ENCODE data around the gene ORM2. TPM values are rescaled to one million over a fixed set of nuclear protein-coding genes. Genes with fewer than 3 reads are reported as not detected.
"Not testable (repeated sequence)": the region's sequence is repeated elsewhere in the genome, so short reads cannot be mapped to it uniquely, and the experiment has no call there.

Gene ORM2
- not detected for polyA plus RNA-seq (ENCODE audit: insufficient read length)

DNA sequence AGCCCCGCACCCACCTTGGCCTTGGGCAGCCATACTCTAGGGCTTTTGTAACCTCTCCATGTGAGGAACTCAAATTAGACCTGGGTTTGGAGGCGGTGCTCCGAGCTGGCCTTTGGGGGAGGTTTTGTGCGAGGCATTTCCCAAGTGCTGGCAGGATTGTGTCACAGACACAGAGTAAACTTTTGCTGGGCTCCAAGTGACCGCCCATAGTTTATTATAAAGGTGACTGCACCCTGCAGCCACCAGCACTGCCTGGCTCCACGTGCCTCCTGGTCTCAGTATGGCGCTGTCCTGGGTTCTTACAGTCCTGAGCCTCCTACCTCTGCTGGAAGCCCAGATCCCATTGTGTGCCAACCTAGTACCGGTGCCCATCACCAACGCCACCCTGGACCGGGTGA lies at the start of gene ORM2:
ORM2 (plus strand) TSS at position 245 of the 398 bp plus-strand sequence; CDS start at position 281, 36 bp downstream.
- not testable (repeated sequence) for DNase-seq (ENCODE audit: low read depth)

DNA sequence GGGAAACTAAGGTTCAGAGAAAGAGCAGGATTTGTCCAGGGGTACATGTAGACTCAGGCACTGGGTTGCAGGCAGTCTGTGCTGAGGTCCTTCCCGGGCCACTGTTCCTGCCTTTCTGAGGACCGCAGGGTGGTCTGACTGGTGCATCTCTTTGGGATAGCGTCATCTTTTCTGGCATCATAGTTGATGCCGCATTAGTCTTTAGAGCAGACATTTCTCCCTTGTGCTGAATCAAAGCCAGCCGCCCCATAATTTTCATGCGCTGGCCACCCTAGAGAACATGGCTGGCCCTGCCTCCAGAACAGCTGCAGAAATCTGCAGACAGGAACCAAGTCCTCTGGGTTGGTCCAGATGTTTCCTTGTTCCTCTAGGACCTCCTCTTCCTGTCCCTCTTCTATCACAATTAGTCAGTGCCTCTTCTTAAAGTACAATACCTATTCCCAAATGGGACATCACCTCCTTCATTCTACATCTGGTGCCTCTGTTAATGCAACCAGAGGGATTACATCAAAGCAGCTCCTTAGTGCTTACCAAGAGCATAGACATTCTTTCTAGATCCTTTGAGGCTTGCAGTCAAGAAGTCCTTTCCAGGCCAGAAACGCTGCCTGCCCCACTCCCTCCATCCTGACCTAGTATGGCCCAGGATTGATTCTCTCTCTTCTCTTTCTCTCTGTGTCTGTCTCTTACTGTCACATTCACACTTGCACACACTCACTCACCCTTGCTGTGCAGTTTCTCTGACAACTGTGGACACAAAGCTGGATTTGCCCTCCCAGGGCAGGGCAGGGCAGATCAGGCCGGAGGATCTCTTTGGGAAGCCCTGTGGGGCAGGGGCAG lies 48.8 kb upstream of the ORM2 start:
- DNase-seq (ENCODE audit: low read depth), result peak; percentile 62

DNA sequence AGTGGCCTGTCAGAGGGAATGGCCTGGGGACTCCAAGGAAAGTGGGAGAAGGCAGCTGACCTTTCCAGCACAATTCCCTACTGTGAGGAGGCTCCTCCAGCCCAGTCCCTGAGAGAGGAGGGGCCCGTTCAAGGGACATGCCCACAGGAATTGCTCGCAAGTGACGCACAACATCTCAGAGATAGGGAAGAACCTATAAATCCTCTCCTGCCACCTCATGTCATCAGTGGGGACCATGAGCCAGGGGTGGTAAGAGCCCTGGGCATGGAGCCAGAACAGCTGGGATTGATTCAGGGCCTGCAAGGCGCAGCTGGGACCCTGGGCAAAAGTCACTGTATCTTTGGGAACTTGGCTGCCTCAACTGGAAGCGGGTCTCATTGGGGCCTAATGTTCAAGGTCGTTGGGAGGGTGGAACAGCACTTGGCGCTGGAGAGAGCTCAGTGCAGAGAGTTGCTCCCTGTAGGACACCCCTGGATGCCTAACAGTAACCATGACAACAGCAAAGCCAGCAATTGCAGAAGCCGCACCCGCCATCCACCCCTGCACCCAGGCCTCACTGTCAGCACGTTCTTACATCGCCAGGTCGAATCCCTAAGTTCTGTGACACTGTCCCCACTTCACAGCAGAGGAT lies 48.1 kb upstream of the ORM2 start:
- peak; percentile 68 for DNase-seq (ENCODE audit: low read depth)

DNA sequence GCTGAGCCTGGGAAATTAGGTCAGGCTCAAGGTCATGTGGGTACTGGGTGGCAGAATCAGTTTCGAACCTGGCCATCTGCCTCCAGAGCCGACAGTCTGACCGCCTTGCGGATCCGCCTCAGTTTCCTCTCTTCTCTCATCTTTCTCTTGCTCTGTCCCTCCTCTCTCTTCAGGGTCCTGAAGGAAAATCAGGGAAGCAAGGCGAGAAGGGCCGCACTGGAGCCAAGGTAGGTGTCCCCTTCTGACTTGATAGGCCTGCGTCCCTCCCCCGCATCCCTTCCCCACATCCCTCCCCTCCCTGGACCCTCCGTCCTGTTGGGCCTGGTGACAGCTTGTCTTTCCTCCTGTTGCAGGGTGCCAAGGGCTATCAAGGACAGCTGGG lies 47.6 kb upstream of the ORM2 start:
- no peak for DNase-seq (ENCODE audit: low read depth)

DNA sequence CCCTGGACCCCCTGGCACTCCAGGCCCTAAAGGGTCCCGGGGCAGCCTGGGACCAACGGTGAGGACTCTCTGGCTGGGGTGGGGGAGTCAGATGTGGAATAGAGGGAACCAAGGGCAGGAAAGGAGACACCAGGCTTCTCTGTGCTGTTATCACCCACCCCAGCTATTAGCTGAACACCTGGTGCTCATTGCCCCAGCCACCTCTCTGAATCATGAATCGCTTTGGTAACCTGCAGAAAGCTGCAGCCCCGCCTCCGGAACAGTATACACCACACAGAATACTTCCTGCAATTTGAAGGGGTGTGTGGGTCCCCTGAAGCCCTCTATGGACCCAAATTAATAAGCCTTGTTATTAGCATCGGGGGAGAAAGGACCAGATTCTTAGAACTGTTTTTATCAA lies 47.2 kb upstream of the ORM2 start:
- DNase-seq (ENCODE audit: low read depth), result no peak

DNA sequence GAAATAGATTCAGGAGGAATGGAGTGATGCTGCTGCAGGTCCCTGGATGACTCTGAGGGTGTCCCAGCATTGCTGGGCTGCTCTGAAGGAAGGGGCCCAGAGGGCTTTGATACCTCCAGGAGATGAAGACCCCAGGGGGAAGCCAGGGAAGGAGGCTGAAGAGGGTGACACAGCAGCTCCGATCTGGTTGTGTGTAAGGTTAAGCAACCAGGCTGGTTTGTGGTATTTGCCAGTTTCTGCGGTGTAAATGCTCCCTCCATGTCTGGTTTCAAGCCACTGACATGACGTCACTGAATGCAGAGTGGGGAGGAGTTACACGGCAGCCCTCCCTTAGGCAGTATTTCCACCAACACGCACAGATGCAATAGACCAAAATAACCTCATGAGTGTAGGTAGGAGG lies 46.7 kb upstream of the ORM2 start:
- DNase-seq (ENCODE audit: low read depth), result no peak

DNA sequence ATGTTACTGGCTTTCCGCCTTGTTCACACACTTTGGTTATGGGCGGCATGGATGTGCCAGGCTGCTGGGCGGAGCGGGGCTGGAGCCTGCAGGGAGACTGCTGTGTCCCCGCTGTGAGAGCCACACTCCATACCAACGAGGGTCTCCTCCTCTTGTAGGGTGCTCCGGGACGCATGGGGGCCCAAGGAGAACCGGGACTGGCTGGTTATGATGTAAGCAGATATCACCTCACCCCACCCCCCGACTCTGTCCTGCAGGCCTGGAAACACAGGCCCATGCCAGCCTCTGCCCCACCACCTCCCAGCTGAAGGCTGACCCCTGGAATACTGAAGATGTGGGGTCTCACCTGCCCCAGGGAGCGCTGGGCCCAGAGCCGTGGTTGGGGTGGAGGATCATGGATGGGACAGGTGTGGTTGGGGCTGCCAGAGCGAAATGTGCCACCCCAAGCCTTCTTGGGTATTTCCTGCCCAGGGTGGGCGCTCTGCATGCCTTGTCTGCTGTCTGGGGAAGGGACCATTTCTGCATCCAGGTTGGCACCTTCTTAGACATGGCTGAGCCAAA lies 46.0 kb upstream of the ORM2 start:
- no peak for DNase-seq (ENCODE audit: low read depth)

DNA sequence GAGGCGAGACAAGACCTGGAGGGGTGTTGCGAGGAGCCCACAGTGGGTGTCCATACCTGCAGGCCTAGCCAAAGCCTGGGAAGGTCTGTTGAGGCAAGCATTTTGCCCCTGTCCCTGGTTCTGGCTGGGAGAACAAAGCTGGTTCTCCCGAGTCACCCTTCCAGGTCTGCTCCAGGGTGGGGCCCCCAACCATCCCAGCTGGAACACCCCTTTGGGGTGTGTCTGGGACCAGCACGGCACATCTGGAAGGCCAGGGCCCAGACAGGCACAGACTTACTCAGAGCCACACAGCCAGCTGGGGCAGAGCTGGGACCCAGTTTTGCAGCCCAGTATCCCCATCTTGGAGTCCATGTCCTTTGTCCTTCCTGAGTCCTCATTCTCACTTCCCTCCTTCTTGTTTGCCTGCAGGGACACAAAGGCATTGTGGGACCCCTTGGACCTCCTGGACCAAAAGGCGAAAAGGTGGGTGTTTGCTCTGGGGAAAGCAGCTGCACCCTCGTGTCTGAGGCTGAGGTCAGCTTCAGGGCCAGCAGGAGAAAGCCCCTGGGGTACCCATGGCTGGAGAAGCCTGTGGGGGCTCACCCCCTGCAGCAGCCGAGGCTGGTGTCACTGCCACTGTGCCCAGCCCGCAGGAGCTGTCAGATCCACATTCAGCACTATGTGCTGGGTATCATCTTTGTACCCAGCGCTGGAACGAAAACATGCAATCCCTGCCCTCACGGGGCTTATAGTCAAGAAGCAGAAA lies 45.2 kb upstream of the ORM2 start:
- no peak for DNase-seq (ENCODE audit: low read depth)

DNA sequence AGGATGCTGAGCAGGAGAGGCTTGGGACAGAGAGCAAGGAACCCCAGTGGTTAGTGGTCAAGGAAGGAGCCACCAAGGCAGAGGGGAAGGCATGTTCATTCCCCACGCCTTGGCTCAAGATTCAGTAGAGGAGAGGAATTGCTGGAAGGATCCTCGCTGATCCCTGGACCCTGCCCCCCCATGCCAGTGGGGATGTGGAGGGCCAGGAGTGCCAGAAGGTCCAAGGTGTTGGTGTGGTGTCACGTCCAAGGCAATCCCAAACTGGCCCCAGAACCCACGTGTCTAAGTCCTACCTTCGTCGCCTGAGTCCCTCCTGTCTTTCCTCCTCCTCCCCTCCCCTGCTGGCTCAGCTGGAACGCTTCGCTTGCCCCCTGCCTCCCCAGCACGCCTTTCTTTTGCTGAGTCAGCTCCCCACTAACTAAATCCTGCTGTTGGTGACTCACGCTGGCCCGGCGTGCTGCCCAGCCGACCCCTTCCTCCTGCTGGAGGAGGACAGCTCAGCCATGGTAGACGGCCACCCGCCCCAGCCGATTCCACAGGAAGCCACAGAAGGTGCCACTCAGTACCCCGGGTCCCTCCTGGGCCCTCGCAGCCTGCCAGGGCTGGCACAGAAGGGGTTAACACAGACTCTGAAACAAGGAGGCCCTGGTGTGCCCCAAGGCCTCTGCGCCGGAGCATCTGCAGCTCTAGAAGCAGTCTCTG lies 44.4 kb upstream of the ORM2 start:
- DNase-seq (ENCODE audit: low read depth), result no peak

DNA sequence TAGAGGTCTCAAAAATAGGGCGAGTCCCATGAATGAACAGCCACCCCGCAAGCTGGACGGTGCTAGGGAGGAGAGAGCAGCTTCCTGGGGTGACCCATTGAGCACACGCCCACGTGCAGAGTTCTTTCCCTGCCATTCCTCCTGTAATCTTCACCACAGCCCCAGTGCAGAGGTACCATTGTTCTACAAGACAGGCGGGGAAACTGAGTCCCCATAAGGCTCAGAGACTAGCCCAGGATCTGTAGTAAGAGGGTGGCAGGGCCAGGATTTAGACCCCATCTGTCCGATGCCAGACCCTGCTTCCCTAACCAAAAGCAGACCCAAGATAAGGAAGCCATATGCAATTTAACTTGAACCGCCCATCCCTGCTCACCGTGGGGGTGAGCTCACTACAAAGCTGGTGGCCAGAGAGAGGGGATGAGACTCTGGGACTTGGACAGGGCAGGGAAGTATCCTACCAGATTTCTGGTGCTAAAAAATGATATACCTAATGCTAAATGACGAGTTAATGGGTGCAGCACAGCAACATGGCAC lies 43.5 kb upstream of the ORM2 start:
- DNase-seq (ENCODE audit: low read depth), result no peak

DNA sequence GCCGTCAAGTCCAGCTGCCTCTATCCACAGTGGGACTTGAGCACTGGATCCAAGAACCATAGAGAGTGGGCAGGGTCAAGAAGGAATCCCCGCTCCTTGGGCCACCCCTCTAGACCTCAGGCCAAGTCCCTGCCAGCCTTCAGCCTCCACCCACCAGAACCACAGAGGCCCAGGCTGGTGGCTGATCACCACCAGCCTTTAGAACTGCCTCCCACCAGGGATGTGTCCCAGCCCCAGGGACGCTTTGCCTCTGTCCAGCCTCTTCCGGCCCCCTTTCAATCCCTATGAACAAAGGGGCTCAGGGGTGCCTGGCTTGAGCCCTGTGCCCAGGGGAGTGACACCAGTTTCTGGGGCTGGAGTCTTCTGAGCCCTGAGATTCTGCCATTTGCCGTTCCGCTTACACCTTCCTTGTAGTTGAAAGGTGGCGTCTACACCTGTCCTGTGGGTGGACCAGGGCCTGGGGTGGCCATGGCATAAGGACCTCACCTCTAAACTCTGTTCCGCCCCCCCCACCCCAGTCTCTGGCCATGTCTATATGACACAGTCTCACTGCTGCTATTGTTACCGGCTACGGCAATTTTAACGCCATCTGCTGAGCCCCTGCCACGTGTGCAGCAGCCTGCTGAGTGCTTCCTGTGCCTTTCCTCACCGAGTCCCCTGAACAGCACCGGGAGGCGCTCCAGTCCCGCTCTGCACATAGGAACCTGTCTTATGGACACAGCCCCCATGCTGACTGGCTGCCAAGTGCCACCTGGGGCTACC lies 42.5 kb upstream of the ORM2 start:
- no peak for DNase-seq (ENCODE audit: low read depth)

DNA sequence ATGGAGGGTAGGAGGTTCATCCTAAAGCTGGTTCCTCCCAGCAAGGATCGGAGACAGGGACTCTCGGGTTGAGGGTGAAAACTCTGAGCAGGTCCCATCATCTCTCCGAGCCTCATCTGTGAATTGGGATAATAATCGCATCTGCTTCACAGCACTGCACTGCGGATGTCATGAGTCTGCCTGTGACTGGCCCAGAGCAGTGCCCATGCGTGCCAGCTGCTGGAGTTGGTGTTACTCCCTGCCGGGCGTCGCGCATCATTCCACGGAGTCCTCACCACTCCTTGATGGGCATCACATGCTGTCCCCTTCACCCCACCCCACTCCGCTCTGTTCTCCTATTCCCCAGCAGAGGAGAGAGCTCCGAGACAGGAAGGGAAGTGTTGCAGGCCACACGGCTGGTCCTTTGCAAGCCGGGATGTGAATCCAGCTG lies 41.9 kb upstream of the ORM2 start:
- no peak for DNase-seq (ENCODE audit: low read depth)

DNA sequence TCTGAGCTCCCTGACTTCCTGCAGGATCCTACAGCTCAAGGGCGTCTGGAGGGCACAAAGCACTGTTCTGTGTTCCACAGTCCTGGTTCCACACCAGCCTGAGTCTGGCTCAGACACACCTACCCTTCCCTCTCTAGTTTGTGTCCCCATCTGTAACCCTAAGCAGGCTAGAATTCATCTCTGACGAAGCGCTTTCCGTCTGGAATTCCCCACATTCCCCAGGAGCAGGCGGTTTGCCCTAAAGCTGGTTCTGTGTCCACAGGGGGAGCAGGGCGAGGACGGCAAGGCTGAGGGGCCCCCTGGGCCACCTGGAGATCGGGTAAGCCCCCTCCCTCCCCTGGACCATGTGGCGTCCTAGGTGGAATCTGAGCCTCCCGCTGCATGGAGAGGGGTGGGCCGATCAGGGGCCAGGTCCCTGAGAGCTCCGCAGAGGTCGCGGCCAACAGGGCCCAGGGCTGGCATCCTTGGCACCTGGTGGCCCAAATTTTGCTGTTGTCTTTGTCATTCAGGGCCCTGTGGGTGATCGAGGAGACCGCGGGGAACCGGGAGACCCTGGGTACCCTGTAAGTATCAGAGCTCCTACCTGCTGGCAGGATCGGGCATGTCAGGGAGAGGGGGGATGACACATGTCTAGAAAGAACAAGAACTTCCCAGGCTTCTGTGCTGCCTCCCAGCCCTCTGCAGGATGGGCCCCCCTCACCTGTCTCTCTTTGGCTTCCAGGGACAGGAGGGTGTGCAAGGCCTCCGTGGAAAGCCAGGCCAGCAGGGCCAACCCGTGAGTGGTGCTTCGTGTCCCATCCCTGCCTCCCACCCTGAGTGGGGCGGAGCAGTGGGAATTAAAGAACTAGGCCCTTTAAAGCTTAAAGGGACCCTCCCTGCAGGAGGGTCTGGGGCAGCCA lies 41.2 kb upstream of the ORM2 start:
- no peak for DNase-seq (ENCODE audit: low read depth)

DNA sequence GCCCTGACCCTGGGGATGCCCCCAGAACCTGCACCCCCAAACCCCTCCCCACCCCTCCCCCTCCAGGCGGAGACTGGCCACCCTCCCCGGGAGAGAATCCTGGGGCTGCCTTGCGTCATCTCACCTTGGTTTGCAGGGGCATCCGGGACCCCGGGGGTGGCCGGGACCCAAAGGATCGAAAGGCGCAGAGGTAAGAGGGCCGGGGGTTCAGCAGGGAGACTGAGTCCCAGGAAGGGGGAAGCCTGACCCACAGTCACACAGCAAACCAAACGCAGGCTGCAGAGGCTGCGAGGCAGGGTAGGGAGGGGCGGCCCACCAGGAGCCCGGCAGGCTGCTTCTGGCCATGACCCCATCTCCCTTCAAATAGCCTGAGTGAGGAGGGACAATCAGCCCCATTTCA lies 40.6 kb upstream of the ORM2 start:
- no peak for DNase-seq (ENCODE audit: low read depth)

DNA sequence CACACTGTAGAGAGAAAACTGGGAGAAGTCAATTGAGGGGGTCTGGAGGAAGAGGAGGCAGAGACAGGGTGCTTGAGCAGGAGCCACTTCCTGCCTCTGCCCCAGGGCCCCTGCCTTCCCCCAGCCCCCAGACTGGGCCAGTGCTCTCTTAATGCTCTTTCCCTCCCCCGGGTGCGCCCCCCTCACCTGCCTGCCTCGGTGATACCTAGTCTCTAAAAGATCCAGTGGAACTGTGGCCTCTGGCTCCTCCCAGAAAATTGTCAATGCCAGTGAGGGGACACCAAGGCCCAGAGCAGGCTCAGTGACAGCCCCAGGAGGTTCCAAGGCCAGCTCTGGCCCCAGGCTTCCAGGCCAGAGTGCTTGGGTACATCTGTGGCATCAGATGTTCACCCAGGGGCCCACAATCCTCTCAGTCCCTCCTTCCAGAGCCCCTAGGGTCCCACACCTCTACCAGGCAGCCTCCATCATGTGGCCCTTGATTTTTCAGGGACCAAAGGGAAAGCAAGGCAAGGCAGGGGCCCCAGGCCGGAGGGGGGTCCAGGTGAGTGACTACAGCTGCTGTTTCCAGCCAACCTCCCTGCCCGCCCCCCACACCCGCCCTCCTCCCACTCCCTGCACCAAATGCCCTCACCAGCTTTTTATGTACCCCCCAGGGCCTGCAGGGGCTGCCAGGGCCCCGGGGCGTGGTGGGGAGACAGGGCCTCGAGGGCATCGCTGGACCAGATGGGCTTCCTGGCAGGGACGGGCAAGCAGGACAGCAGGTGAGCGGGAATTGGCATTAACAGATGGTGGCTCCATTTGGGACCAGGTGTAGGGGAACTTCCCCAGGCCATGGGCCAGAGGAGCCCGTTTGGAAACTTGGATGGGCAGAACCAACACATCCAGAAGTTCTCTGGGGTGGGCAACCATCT lies 39.8 kb upstream of the ORM2 start:
- DNase-seq (ENCODE audit: low read depth), result no peak

DNA sequence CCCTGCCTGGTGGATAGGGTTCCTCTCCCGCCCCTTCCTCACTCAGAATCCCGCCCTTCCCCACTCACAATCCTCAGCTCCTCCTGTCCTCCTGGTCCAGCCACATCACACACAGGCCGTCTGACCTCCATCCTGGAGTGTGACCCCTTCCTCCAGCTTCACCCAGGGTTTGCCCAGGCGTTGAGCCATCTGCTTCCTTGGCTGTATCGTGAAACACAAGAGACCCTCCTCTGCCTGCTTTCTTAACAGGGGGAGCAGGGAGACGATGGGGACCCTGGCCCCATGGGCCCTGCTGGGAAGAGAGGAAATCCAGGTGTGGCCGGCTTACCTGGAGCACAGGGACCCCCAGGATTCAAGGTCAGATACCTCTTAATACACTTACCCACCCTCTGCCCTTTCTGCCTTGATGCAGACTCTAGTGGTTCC lies 39.1 kb upstream of the ORM2 start:
- DNase-seq (ENCODE audit: low read depth), result no peak

DNA sequence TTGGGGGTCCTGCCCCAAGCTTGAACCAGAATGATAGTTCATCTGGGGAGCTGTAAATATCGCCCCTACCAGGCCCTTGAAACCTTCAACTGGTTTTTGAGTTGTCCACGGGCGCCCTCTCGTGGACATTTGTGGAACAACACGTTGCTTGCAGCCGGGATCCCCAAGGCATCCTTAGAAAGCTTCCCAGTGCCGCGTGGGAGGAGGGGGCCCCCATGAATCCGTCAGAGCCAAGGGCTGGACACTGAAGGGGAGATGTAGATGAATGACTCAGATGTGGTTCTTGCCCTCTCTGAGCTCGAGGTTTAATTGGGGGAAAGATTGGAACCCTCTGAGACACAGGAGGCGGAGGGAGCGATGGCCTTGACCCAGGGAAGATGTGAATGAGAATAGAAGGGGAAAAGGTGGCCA lies 38.6 kb upstream of the ORM2 start:
- DNase-seq (ENCODE audit: low read depth), result no peak

DNA sequence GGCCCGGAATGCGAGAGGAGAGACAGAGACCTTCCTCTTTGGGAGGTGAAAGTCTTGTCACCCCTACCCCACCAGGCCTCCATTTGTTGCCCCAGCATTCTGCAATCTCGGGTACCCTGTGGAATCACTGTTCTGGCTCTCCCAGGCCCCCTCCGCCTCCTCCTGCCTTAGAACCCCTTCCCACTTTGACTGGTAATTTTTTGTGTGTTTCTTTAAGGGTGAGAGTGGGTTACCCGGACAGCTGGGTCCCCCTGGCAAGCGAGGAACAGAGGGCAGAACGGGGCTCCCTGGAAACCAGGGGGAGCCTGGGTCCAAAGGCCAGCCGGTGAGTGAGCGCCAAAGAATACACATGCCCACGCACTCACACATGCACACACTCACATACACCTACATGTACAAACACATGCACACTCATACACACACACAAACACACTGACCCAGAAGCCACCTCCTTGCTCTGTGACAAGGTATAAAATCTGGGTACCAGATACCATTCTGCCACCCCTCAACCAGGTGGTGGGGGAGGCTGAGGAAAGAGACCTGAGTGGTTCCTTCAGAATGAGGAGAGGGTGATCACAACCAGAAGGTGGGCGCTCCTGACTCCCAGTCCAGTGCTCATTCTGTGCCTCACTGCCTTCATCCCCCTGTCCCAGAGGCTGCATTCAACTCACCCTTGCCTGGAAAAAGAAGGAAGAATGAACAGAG lies 37.6 kb upstream of the ORM2 start:
- DNase-seq (ENCODE audit: low read depth), result no peak
